Measurements from ENCODE around the gene CCNG2.

- TF ChIP-seq, protein P1, sequence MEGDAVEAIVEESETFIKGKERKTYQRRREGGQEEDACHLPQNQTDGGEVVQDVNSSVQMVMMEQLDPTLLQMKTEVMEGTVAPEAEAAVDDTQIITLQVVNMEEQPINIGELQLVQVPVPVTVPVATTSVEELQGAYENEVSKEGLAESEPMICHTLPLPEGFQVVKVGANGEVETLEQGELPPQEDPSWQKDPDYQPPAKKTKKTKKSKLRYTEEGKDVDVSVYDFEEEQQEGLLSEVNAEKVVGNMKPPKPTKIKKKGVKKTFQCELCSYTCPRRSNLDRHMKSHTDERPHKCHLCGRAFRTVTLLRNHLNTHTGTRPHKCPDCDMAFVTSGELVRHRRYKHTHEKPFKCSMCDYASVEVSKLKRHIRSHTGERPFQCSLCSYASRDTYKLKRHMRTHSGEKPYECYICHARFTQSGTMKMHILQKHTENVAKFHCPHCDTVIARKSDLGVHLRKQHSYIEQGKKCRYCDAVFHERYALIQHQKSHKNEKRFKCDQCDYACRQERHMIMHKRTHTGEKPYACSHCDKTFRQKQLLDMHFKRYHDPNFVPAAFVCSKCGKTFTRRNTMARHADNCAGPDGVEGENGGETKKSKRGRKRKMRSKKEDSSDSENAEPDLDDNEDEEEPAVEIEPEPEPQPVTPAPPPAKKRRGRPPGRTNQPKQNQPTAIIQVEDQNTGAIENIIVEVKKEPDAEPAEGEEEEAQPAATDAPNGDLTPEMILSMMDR (IDR thresholded peaks at IDR 0.05): no peak
- no peak for TF ChIP-seq POLR2A (IDR thresholded peaks at IDR 0.05)
Measured at GRCh38 chr4:77120886-77121508, 36.0 kb upstream of the CCNG2 start.

Data from lower leg skin (tissue), 3 donors.